Naive B cell (primary cell): ENCODE data around the gene GINS3. TPM values are rescaled to one million over a fixed set of nuclear protein-coding genes. Genes with fewer than 3 reads are reported as not detected.

Source experiments
- ATAC-seq, 2 donors: fragments of 150-1000 bp; cut with Tn5 transposase; 2 replicates each; pipeline ENCODE4 v1.10.0; 2021; ENCODE audit warnings: low read depth in 2 of 2, mild to moderate bottlenecking in 2 of 2, moderate library complexity in 2 of 2
- DNase-seq: peaks from one replicate; pipeline ENCODE4 v3.0.0; 2022
- H3K27ac Mint-ChIP-seq, 6 donors: one replicate each; pipeline ENCODE4 v1.8.0; 2020 to 2022; ENCODE audit warnings: mild to moderate bottlenecking in 6 of 6, mixed read lengths in 6 of 6, moderate library complexity in 5 of 6, inconsistent platforms in 2 of 6
- H3K27me3 Mint-ChIP-seq, 3 donors: one replicate each; pipeline ENCODE4 v1.8.0; 2021 to 2022; ENCODE audit warnings: mixed read lengths in 3 of 3, mild to moderate bottlenecking in 1 of 3
- H3K36me3 Mint-ChIP-seq, 2 donors: one replicate each; pipeline ENCODE4 v1.8.0; 2020 to 2022; ENCODE audit warnings: mixed read lengths in 2 of 2, inconsistent platforms in 1 of 2, mild to moderate bottlenecking in 1 of 2
- H3K4me1 Mint-ChIP-seq, 3 donors: one replicate each; pipeline ENCODE4 v1.8.0; 2020 to 2022; ENCODE audit warnings: mixed read lengths in 3 of 3, inconsistent platforms in 1 of 3, mild to moderate bottlenecking in 1 of 3, moderate library complexity in 1 of 3
- H3K4me3 Mint-ChIP-seq, 8 donors: one replicate each; pipeline ENCODE4 v1.8.0; 2020 to 2022; ENCODE audit warnings: mild to moderate bottlenecking in 8 of 8, mixed read lengths in 8 of 8, moderate library complexity in 8 of 8, inconsistent platforms in 2 of 8
- H3K9me3 Mint-ChIP-seq, 7 donors: one replicate each; pipeline ENCODE4 v1.8.0; 2020 to 2022; ENCODE audit warnings: mixed read lengths in 7 of 7, mild to moderate bottlenecking in 5 of 7, inconsistent platforms in 2 of 7, moderate library complexity in 1 of 7
- polyA plus RNA-seq, 6 donors: library from polyadenylated mRNA; unstranded; fragments of 300-500 nt; fragmentation: Illumina TruSeq; gene quantifications; one replicate each; pipeline ENCODE4 v1.2.3, GENCODE V29; 2021; ENCODE audit warnings: low read depth in 6 of 6

GINS3 gene
- 1 to 10 TPM in 5 of 6 donors, under 1 TPM in 1; 0.26 to 3.6 (median 2.2) TPM for polyA plus RNA-seq

GRCh38 chr16:58392215-58393137 lies at the start of gene GINS3:
Gene GINS3 (plus strand): TSS chr16:58392471. CDS start chr16:58392602, 131 bp downstream.
- ATAC-seq (peak; percentile 96 to 98), DNase-seq (peak; percentile 80)
- peaks cover 0 to 3% (median 0%) of the 10 kb centered on the region in 7 donors for H3K9me3 Mint-ChIP-seq
- H3K27ac Mint-ChIP-seq, result peak within 1 kb of the TSS; percentile 85 to 98 (median 96)
- peaks cover 0 to 7% of the 10 kb centered on the region in 2 donors for H3K36me3 Mint-ChIP-seq
- peaks cover 4 to 20% (median 10%) of the 10 kb centered on the region in 3 donors for H3K4me1 Mint-ChIP-seq
- peaks cover 4 to 22% (median 13%) of the 10 kb centered on the region in 3 donors for H3K27me3 Mint-ChIP-seq
- H3K4me3 Mint-ChIP-seq, result peak within 1 kb of the TSS; percentile 98 to 100 (median 100)

GRCh38 chr16:58343562-58343961 lies 48.7 kb upstream of the GINS3 start:
- Mint-ChIP-seq H3K27me3 (peaks cover 14 to 18% (median 17%) of the 10 kb centered on the region in 3 donors), H3K4me1 (no peaks in the 10 kb centered on the region), H3K27ac (no peak overlapping the region), H3K4me3 (no peak overlapping the region), H3K9me3 (no peaks in the 10 kb centered on the region), H3K36me3 (no peaks in the 10 kb centered on the region)
- no peak for DNase-seq
- ATAC-seq, result no peak

- Mint-ChIP-seq H3K27me3 (peaks cover 18 to 26% (median 23%) of the 10 kb centered on the region in 3 donors), H3K27ac (no peak overlapping the region), H3K4me3 (no peak overlapping the region), H3K9me3 (no peaks in the 10 kb centered on the region), H3K36me3 (no peaks in the 10 kb centered on the region), H3K4me1 (no peaks in the 10 kb centered on the region)
- ATAC-seq, result no peak
- DNase-seq, result no peak
Measured at GRCh38 chr16:58345574-58346354, 46.5 kb upstream of the GINS3 start.

GRCh38 chr16:58346831-58347371 lies 45.4 kb upstream of the GINS3 start:
- peaks cover 18 to 31% (median 26%) of the 10 kb centered on the region in 3 donors for H3K27me3 Mint-ChIP-seq
- H3K9me3 Mint-ChIP-seq, result peaks cover 0 to 4% (median 0%) of the 10 kb centered on the region in 7 donors
- ATAC-seq (no peak), DNase-seq (no peak)
- no peaks in the 10 kb centered on the region for H3K4me1 Mint-ChIP-seq
- no peak overlapping the region for H3K27ac Mint-ChIP-seq
- no peak overlapping the region for H3K4me3 Mint-ChIP-seq
- H3K36me3 Mint-ChIP-seq, result no peaks in the 10 kb centered on the region

GRCh38 chr16:58348986-58349385 lies 43.3 kb upstream of the GINS3 start:
- Mint-ChIP-seq H3K36me3 (no peaks in the 10 kb centered on the region), H3K9me3 (peaks cover 0 to 9% (median 6%) of the 10 kb centered on the region in 7 donors), H3K27me3 (peaks cover 13 to 28% (median 17%) of the 10 kb centered on the region in 3 donors), H3K4me3 (no peak overlapping the region), H3K27ac (no peak overlapping the region), H3K4me1 (no peaks in the 10 kb centered on the region)
- ATAC-seq, result no peak
- no peak for DNase-seq

GRCh38 chr16:58352690-58353089 lies 39.6 kb upstream of the GINS3 start:
- no peaks in the 10 kb centered on the region for H3K36me3 Mint-ChIP-seq
- no peak overlapping the region for H3K27ac Mint-ChIP-seq
- peaks cover 7 to 33% (median 28%) of the 10 kb centered on the region in 3 donors for H3K27me3 Mint-ChIP-seq
- ATAC-seq, result no peak
- no peak for DNase-seq
- no peak overlapping the region for H3K4me3 Mint-ChIP-seq
- H3K9me3 Mint-ChIP-seq, result peaks cover 2 to 17% (median 8%) of the 10 kb centered on the region in 7 donors
- H3K4me1 Mint-ChIP-seq, result no peaks in the 10 kb centered on the region

- H3K36me3 Mint-ChIP-seq, result peaks cover 24 to 30% of the 10 kb centered on the region in 2 donors
- no peak for DNase-seq
- ATAC-seq, result no peak
- peak overlapping the region in 2 of 6 donors; percentile 18 to 60 for H3K27ac Mint-ChIP-seq
- H3K9me3 Mint-ChIP-seq, result peaks cover 19 to 47% (median 28%) of the 10 kb centered on the region in 7 donors
- no peaks in the 10 kb centered on the region for H3K4me1 Mint-ChIP-seq
- H3K27me3 Mint-ChIP-seq, result peaks cover 4 to 37% (median 29%) of the 10 kb centered on the region in 3 donors
- no peak overlapping the region for H3K4me3 Mint-ChIP-seq
Measured at GRCh38 chr16:58360041-58360634, 32.1 kb upstream of the GINS3 start.

GRCh38 chr16:58361726-58362125 lies 30.5 kb upstream of the GINS3 start:
- Mint-ChIP-seq H3K36me3 (peaks cover 24 to 30% of the 10 kb centered on the region in 2 donors), H3K4me1 (no peaks in the 10 kb centered on the region), H3K4me3 (no peak overlapping the region), H3K27ac (no peak overlapping the region), H3K27me3 (peaks cover 6 to 47% (median 31%) of the 10 kb centered on the region in 3 donors), H3K9me3 (peaks cover 19 to 41% (median 25%) of the 10 kb centered on the region in 7 donors)
- DNase-seq, result no peak
- no peak for ATAC-seq

GRCh38 chr16:58363746-58364393 lies 28.4 kb upstream of the GINS3 start:
- H3K9me3 Mint-ChIP-seq, result peaks cover 14 to 32% (median 21%) of the 10 kb centered on the region in 7 donors
- H3K27me3 Mint-ChIP-seq, result peaks cover 11 to 51% (median 29%) of the 10 kb centered on the region in 3 donors
- no peak for DNase-seq
- H3K4me1 Mint-ChIP-seq, result no peaks in the 10 kb centered on the region
- H3K4me3 Mint-ChIP-seq, result no peak overlapping the region
- no peak overlapping the region for H3K27ac Mint-ChIP-seq
- ATAC-seq, result no peak
- peaks cover 16 to 18% of the 10 kb centered on the region in 2 donors for H3K36me3 Mint-ChIP-seq

- Mint-ChIP-seq H3K27me3 (peaks cover 14 to 51% (median 39%) of the 10 kb centered on the region in 3 donors), H3K4me3 (no peak overlapping the region), H3K36me3 (peaks cover 3 to 12% of the 10 kb centered on the region in 2 donors), H3K9me3 (peaks cover 1 to 14% (median 5%) of the 10 kb centered on the region in 7 donors), H3K27ac (peak overlapping the region in 1 of 6 donors; percentile 71), H3K4me1 (no peaks in the 10 kb centered on the region)
- ATAC-seq (no peak), DNase-seq (no peak)
Measured at GRCh38 chr16:58365623-58366022, 26.6 kb upstream of the GINS3 start.

- H3K27ac Mint-ChIP-seq, result no peak overlapping the region
Measured at GRCh38 chr16:58366247-58367031, 25.8 kb upstream of the GINS3 start.

GRCh38 chr16:58367252-58367651 lies 25.0 kb upstream of the GINS3 start:
- Mint-ChIP-seq H3K27me3 (peaks cover 20 to 57% (median 36%) of the 10 kb centered on the region in 3 donors), H3K27ac (no peak overlapping the region)

More at GRCh38 chr16:58366247-58367031, 25.8 kb upstream of the GINS3 start:
- DNase-seq (no peak), ATAC-seq (no peak)
- Mint-ChIP-seq H3K4me1 (no peaks in the 10 kb centered on the region), H3K36me3 (peaks cover 0 to 8% of the 10 kb centered on the region in 2 donors), H3K27me3 (peaks cover 15 to 55% (median 39%) of the 10 kb centered on the region in 3 donors), H3K9me3 (peaks cover 0 to 7% (median 2%) of the 10 kb centered on the region in 7 donors), H3K4me3 (no peak overlapping the region)

More at GRCh38 chr16:58367252-58367651, 25.0 kb upstream of the GINS3 start:
- no peak for ATAC-seq
- Mint-ChIP-seq H3K9me3 (peaks cover 0 to 11% (median 5%) of the 10 kb centered on the region in 7 donors), H3K4me3 (no peak overlapping the region), H3K4me1 (no peaks in the 10 kb centered on the region), H3K36me3 (peaks cover 0 to 4% of the 10 kb centered on the region in 2 donors)
- no peak for DNase-seq
